H54 (cell line): ENCODE data around the gene SPR.
"Not testable (repeated sequence)": the region's sequence is repeated elsewhere in the genome, so short reads cannot be mapped to it uniquely, and the experiment has no call there.

Source experiments
- DNase-seq: peaks from one replicate; pipeline ENCODE4 v3.0.0; 2011; ENCODE audit warnings: low spot score, mixed read lengths; ENCODE audit not compliant: insufficient read length
- FAIRE-seq: peaks from 3 replicates; lab custom pipeline; 2011; peaks lifted over from hg19 to GRCh38; lab: Jason Lieb, UNC
- POLR2A ChIP-seq: IDR thresholded peaks from 2 replicates; pipeline ENCODE4 v1.6.1; 2011; ENCODE audit warnings: low read depth, mild to moderate bottlenecking, low read length

The SPR gene

DNA sequence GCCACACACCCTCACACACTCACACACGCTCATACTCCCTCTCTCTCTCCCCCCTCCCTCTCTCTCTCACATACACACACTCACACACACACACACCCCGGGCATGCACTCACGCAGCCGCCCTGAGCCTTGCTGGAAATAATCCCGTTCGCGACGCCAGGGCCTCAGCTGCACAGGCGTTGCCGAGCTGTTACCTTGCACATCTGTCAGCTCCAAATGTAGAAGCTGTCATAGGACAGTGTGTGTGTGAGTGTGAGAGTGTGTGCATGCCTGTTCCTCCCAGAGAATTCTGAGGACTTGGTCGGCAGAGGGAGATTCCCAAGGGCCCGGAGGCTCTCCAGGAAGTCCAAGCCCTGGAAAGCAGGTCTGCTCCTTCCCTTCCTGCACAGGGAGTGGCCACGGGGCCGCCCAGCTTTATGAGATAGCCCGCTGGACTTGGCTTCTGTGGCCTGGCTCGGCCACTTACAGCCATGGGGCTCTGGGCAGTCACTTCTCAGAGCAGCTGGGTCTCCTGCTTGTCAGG is 8.6 kb downstream of the SPR start:
- DNase-seq (no peak), FAIRE-seq (no peak)
- TF ChIP-seq POLR2A, result no peak

DNA sequence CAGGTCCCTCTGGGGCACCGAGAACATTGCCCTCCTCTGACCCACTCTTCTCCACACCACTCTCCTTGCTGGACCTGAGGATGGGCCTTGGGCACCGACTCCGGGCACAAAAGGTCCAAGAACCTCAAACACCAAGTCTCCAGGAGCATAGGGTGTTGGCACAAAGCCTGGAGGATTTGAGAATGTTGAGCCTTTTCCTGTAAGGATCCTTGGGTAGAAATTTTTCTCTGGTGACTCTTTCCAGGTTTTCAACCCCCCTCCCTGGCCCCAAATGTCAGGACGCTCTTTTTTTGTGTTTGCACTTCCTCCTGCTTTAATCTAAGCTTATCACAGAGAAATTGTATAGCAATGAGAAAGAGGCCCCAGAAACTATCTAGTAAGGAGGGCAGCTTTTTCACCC is 9.2 kb downstream of the SPR start:
- FAIRE-seq, result no peak
- TF ChIP-seq POLR2A, result no peak

DNA sequence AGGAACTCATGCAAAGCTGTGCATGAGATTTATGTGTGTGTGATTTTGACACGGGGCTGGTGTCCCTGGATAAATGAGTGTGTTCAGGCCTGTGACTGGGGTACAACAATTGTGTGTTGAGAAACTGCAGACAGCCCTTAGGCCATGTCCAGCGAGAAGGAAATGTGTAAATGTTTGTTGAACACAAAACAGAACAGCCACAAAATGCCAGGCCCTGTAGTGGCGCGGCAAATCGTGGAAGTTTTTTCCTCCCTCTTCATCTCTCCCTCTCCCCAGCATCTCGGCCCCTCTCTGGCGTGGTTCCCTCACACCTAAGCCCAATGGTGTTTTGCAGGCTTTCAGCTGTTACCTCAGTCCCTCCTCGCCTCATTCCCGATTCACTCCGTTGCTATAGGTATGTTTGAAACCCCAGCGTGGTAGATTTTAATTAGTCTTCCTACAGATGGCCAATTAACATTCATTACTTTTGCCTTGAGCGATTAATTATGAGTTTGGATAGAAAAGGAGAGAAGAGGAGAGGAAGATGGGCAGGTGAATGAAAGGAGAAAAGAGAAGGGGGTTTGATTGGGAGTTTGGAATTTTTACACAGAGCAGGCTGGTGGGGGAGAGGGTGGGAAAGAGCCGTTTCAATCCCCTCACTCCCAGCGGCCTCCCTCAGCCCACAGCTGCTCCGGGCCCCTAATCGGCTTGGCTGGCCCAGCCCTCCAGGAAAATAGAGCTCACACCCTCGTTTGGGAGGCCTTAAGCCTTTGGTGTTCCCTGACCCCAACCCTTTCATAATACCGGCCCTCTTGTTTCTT is 10.8 kb downstream of the SPR start:
- no peak for FAIRE-seq
- TF ChIP-seq POLR2A, result no peak
- DNase-seq, result no peak

More for the DNA sequence above, 9.2 kb downstream of the SPR start:
- DNase-seq, result no peak

DNA sequence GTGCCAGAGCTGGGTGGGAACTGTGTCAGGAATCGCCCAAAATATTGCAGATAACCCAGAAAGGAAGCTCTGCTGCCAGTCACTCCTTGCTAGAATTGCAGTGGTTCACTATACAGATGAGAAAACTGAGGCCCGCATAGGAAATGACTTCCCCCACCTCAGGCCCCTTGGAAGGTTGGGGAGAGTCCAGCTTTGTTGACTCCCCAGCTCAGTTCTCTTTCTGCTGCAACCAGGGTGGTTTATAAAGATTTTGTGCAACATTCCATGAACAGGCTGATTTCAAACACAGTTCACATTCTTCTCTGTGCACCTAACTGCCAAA is 11.3 kb downstream of the SPR start:
- DNase-seq (no peak), FAIRE-seq (no peak)
- no peak for TF ChIP-seq POLR2A

DNA sequence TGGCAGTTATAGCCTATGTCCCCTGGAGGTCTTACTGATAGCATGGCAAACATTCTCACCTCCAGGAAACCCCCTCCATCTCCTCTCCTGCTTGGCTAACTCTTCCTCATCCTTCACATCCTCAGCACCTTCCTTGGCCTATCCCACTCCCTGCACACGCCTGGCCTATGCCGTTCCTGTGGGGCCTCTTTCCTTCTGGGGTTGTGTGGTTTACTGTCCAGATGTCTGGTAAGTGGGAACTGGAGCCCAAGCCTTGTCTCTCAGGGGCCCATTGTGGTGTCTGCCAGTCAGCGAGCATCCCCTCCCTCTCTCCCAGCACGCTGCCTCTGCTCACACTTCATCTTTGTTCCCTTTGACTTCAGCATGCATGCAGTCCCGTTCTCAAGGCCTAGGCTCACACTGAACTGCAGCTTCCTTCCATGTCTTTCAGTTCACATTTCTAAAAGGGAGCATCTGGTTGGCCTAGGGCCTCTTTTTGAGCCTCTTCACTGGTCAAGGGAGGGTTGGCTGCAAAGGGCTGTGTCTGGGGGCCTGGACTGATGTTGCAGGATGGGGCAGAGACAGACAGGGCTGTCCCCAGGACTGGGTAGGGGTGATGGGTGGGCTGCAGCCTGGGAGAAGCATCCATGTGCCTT is 13.1 kb downstream of the SPR start:
- TF ChIP-seq POLR2A, result no peak
- FAIRE-seq, result no peak
- no peak for DNase-seq

DNA sequence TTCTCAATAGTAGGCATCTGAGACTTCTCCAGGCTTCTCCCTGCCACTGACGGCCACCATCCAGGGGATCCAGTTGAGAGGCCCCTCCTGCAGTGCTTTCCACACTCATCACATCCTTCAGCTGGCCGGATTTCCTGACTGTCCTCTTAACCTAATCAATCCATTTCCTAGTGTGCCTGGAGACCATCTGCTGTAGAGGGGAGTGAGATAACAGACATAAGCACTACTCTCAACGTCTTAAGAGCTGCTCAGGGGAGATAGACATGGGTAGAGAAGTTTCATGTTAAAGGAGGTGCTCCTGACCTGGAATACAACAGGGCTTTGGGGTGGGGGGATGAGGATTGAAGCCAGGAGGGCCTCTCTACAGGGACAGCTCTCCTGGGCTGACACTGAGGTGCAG is 14.2 kb downstream of the SPR start:
- TF ChIP-seq POLR2A, result no peak
- FAIRE-seq, result no peak
- no peak for DNase-seq

DNA sequence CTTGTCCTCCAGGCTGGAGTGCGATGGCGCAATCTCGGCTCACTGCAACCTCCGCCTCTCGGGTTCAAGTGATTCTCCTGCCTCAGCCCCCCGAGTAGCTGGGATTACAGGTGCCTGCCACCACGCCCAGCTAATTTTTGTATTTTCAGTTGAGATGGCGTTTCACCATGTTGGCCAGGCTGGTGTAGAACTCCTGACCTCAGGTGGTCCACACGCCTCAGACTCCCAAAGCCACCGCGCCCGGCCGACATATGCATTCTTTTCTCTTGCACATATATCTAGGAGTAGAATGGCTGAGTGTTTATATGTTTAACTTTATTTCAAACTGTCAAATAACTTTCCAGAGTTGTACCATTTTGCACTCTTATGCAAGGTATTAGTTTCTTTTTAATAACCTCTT is 20.2 kb downstream of the SPR start:
- FAIRE-seq, DNase-seq: not testable (repeated sequence)

DNA sequence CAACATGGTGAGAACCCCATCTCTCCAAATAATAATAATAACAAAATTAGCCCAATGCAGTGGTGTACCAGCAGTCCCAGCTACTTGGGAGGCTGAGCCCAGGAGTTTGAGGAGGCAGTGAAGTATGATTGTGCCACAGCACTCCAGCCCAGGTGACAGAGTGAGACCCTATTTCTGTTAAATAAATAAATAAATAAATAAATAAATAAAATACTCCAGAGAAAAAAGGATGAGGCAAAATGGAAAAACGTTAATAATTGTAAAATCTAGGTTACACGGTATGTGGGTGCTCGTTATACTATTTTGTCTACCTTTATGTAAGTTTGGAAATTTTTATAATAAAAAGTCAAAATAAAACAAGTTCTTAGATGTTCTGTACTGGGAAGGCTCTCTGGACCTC is 21.5 kb downstream of the SPR start:
- FAIRE-seq (no peak), DNase-seq (no peak)
- no peak for TF ChIP-seq POLR2A

DNA sequence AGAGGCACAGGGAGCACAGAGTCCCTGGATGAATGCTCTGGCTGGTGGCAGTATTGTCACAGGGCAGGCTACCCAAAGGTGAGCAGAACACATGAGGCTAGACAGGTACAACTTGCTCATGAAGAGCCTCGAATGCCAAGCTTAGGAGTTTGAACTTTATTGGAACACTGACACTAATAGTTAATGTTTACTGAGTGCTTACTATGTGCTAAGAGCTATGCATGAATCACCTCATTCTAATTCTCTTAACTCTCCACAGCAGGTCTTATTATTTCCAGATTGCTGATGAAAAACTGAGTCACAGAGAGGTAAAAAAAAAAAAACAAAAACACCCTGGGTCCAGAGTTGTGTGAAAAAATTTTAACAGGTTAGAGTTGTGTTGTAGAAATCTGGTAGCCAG is 24.0 kb downstream of the SPR start:
- TF ChIP-seq POLR2A, result no peak
- no peak for DNase-seq
- no peak for FAIRE-seq

DNA sequence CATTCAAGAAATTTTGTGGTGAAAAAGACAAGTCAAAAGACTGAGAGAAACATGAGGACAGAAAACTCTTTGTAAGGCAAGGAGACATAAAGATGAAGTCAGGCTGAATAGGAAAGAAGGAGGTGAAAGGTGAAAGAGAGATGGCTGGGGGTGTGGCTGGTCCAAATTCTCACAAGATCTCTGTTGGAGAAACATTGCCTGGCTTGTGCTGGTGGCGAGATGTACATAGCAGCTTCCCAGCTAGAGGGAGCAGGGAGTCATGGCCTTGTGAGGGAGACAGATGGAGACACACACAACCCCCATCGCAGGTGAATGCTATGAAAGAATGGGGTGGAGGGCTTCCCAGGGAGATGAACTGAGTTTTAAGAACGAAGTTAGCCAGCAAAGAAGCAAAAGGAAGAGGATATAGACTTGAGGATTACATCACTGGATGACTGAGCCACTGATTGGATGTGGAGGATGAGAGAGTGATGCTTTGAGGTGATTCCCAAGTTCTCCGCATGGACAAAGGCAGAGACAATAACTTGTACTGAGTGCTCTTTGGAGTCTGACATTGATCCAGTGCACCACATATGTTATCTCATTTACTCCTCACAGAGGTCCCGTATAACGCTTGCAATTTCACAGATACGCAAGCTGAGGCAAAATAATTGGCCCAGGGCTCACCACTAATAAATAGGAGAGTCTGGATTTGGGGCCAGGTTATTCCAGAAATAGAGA is 26.4 kb downstream of the SPR start:
- no peak for TF ChIP-seq POLR2A
- no peak for DNase-seq
- no peak for FAIRE-seq

DNA sequence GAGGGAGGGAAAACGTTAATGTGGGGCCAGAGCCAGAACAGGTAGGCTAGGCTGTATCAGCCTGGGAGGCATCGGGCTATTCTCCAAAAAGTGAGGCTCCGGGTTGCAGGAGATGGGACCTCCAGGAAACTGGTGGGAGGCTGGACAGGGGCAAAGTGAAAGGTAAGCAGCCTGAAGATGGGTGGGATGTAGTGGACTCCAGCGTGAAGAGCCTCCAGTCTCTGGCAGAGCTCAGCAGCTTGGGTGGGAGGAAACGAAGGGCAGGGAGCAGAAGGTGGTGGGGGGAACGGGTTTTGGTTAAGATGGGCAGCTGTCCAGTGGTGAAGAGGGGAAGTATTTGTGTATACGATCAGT is 27.0 kb downstream of the SPR start:
- TF ChIP-seq POLR2A, result no peak
- FAIRE-seq (no peak), DNase-seq (no peak)

DNA sequence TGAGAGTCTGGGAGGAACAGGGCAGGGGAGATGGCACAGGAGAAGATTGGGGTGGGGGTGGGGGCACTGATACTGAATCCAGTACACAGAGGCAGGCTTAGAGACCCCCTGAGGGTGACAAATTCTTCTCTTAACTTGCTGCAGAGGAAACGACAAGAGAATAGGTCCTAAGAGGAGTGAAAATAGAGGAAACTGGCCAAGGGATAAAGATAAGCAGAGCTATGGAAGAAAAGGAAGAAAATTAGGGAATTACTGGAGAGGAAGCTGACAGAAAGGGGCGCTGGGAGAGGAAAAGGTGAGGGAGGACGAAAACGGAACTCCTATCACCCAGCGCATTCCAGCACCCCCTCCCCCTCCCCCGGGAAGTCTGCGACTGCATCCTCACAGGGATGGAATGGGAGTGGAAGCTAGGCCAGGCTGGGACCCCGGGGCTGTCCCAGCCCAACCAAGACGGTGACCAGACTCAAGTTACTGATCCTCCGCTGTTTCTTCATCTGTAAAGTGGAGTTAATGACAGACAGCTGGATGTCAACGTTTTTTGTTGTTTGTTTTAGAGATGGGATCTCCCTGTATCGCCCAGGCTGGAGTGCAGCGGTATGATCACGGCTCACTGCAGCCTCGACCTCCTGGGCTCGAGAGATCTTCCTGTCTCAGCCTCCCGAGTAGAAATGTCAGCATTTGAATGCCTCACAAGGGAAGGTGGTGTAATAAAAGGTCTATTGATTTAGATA is 27.5 kb downstream of the SPR start:
- FAIRE-seq (no peak), DNase-seq (no peak)
- TF ChIP-seq POLR2A, result no peak

DNA sequence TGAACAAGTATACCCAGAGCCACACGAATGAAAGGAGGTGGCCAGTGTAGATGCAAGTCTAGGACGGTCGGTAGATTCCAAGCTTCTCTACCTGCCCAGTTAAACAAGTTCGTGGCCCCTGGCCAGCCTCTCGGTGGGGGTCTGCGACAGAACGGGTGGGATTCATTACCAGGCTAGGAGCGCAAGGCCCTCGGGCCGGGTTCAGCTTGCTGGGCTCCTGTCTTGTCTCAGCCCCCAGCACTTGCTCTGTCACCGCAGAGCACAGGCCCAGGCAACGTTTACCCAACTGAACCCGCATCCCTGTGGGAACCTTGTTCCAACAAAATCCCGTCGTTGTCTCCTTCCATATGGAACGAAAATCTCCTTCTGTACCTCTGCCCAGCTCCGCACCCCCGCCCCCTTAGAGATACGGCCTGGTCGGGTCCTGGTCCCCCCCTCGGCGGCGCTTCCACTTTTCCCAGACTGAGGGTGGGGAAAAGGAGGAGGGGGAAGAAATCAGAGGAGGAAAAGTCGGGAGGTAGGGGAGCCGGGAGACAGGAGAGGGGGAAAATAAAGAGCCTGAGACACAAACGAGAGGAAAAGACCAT is 28.2 kb downstream of the SPR start:
- TF ChIP-seq POLR2A, result no peak
- no peak for DNase-seq
- no peak for FAIRE-seq
